SK-N-SH treated with all-trans-retinoic acid at 6 μM for 48 hours (cell line): ENCODE data around the gene KHNYN.

ENCODE experiments used
- ATAC-seq: fragments of 200-7000 bp; cut with Tn5 transposase; 3 replicates; pipeline ENCODE4 v1.9.1; 2020; ENCODE audit warnings: mild to moderate bottlenecking, moderate library complexity
- ARNTL ChIP-seq: fragments of 450-650 bp; formaldehyde crosslinking; IDR thresholded peaks from 2 replicates; pipeline ENCODE4 v1.5.0; 2020; ENCODE audit warnings: low read depth, mild to moderate bottlenecking, moderate library complexity, borderline replicate concordance
- BACH2 ChIP-seq: fragments of 250-450 bp; sonication (Bioruptor Pico); IDR thresholded peaks from 2 replicates; pipeline ENCODE4 v1.9.0; 2021; ENCODE audit warnings: mild to moderate bottlenecking, borderline replicate concordance
- CREB5 ChIP-seq: fragments of 250-450 bp; sonication (Bioruptor Pico); IDR thresholded peaks from 2 replicates; pipeline ENCODE4 v1.5.1; 2020; ENCODE audit warnings: low read depth, mild to moderate bottlenecking, moderate library complexity
- CSRNP3 ChIP-seq: fragments of 250-450 bp; sonication (Bioruptor Pico); IDR thresholded peaks from 2 replicates; pipeline ENCODE4 v1.5.1; 2021; ENCODE audit warnings: mild to moderate bottlenecking, moderate library complexity
- ESRRG ChIP-seq: fragments of 250-450 bp; sonication (Bioruptor Pico); IDR thresholded peaks from 2 replicates; pipeline ENCODE4 v1.6.1; 2021; ENCODE audit warnings: mild to moderate bottlenecking
- ISL1 ChIP-seq: fragments of 250-450 bp; sonication (Bioruptor Pico); IDR thresholded peaks from 2 replicates; pipeline ENCODE4 v2.1.2; 2022; ENCODE audit warnings: mild to moderate bottlenecking, moderate library complexity
- OSR1 ChIP-seq: fragments of 250-450 bp; sonication (Bioruptor Pico); IDR thresholded peaks from 2 replicates; pipeline ENCODE4 v1.8.0; 2022; ENCODE audit warnings: moderate library complexity, mild to moderate bottlenecking, inconsistent platforms
- PATZ1 ChIP-seq: fragments of 250-450 bp; sonication (Bioruptor Pico); IDR thresholded peaks from 2 replicates; pipeline ENCODE4 v1.8.0; 2020; ENCODE audit warnings: mild to moderate bottlenecking, moderate library complexity, borderline replicate concordance
- POU6F1 ChIP-seq: fragments of 250-450 bp; sonication (Bioruptor Pico); IDR thresholded peaks from 2 replicates; pipeline ENCODE4 v1.8.0; 2021; ENCODE audit warnings: low read depth, mild to moderate bottlenecking, moderate library complexity, borderline replicate concordance
- PPARA ChIP-seq: fragments of 250-450 bp; sonication (Bioruptor Pico); IDR thresholded peaks from 2 replicates; pipeline ENCODE4 v1.5.0; 2020; ENCODE audit warnings: mild to moderate bottlenecking, borderline replicate concordance
- RARB ChIP-seq: fragments of 250-450 bp; sonication (Bioruptor Pico); IDR thresholded peaks from 2 replicates; pipeline ENCODE4 v1.8.0; 2021; ENCODE audit warnings: mild to moderate bottlenecking, moderate library complexity
- SNAI2 ChIP-seq: fragments of 250-450 bp; sonication (Bioruptor Pico); IDR thresholded peaks from 2 replicates; pipeline ENCODE4 v1.5.0; 2020; ENCODE audit warnings: mild to moderate bottlenecking, moderate library complexity
- TOX ChIP-seq: fragments of 250-450 bp; sonication (Bioruptor Pico); IDR thresholded peaks from 2 replicates; pipeline ENCODE4 v1.8.0; 2021; ENCODE audit warnings: mild to moderate bottlenecking, moderate library complexity, borderline replicate concordance
- TSHZ2 ChIP-seq: fragments of 250-450 bp; sonication (Bioruptor Pico); IDR thresholded peaks from 2 replicates; pipeline ENCODE4 v1.5.0; 2020; ENCODE audit warnings: mild to moderate bottlenecking, moderate library complexity
- ZC3H10 ChIP-seq: fragments of 250-450 bp; sonication (Bioruptor Pico); IDR thresholded peaks from 2 replicates; pipeline ENCODE4 v1.5.1; 2021; ENCODE audit warnings: mild to moderate bottlenecking, moderate library complexity

The KHNYN gene

GRCh38 chr14:24404814-24405213 is 24.9 kb upstream of the KHNYN start:
- TF ChIP-seq ISL1 (CRISPR knock-in tag) (no peak), CREB5 (CRISPR knock-in tag) (no peak), ZC3H10 (no peak), BACH2 (no peak), RARB (CRISPR knock-in tag) (no peak), OSR1 (CRISPR knock-in tag) (no peak)
- ATAC-seq: no peak

- ATAC-seq: no peak
- TF ChIP-seq SNAI2 (CRISPR knock-in tag) (no peak), ESRRG (CRISPR knock-in tag) (no peak), PATZ1 (CRISPR knock-in tag) (no peak), ISL1 (CRISPR knock-in tag) (no peak), ARNTL (no peak), CSRNP3 (CRISPR knock-in tag) (no peak), PPARA (CRISPR knock-in tag) (no peak)
These were observed 23.3 kb upstream of the KHNYN start for GRCh38 chr14:24406416-24406815.

GRCh38 chr14:24407608-24408325 is 22.0 kb upstream of the KHNYN start:
- TF ChIP-seq TSHZ2 (CRISPR knock-in tag) (no peak), CSRNP3 (CRISPR knock-in tag) (no peak), PPARA (CRISPR knock-in tag) (no peak), TOX (CRISPR knock-in tag) (no peak), PATZ1 (CRISPR knock-in tag) (no peak), ARNTL (no peak), CREB5 (CRISPR knock-in tag) (no peak), POU6F1 (CRISPR knock-in tag) (no peak), ISL1 (CRISPR knock-in tag) (no peak)
- no peak for ATAC-seq
